NB4 (cell line): Measurements from ENCODE around the gene B4GALT4.

ENCODE experiments used
- DNase-seq: peaks from one replicate; pipeline ENCODE4 v3.0.0; 2010; ENCODE audit warnings: low read depth
- H3K4me3 ChIP-seq: one replicate; pipeline ENCODE4 v1.5.1; 2011; ENCODE audit warnings: mild to moderate bottlenecking, low read depth, low read length, moderate library complexity
- MAX ChIP-seq: IDR thresholded peaks from 2 replicates; pipeline ENCODE4 v1.6.1; 2011; ENCODE audit warnings: low read depth, low read length
- MYC ChIP-seq: IDR thresholded peaks from 2 replicates; pipeline ENCODE4 v1.6.1; 2011; ENCODE audit warnings: low read depth, low read length
- POLR2A ChIP-seq: IDR thresholded peaks from 2 replicates; pipeline ENCODE4 v1.6.1; 2011; ENCODE audit warnings: mild to moderate bottlenecking; ENCODE audit not compliant: insufficient read length; ENCODE audit errors: extremely low read depth
- TF ChIP-seq, protein P1 (sequence below): IDR thresholded peaks from one replicate; pipeline ENCODE4 v1.5.1; 2012; ENCODE audit warnings: low read depth, low read length

The B4GALT4 gene

DNA sequence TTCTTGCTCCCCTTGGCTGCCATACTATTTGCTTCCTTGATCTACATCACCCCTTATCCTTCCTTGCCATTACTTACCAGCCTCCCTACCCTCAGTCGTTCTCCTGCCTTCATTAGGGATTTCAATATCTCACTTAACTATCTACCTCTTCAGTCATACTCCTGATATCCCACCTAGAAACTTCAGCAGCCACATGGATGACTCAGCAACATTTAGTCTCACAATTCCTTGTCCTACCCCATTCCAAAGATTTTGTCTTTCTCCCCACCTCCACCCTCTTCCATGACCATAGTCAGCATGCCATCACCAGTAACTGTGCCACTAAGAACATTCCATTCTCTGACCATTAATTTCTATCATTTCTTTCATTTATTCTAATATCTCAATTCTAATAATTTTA is 48.9 kb downstream of the B4GALT4 start:
- DNase-seq: no peak

DNA sequence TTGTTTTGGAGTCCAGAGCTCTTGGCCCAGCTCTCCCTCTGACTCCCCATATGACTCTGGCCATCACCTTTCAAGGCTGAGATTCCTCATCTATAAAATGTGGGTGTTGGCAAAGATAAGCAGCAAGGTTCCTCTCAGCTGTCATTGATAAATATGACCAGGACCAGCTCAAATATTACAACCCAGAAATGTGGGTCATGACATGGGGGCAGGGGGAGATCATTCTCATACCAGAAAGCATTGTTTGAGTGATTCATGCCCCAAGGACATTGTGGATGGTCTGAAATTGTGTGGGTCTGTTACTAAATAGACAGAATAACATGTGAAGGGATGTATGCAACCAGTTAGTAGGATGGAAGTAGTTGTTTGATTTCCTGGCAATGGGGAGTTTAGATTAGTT is 53.4 kb downstream of the B4GALT4 start:
- TF ChIP-seq POLR2A (no peak), MAX (no peak), MYC (no peak)
- TF ChIP-seq, protein P1, sequence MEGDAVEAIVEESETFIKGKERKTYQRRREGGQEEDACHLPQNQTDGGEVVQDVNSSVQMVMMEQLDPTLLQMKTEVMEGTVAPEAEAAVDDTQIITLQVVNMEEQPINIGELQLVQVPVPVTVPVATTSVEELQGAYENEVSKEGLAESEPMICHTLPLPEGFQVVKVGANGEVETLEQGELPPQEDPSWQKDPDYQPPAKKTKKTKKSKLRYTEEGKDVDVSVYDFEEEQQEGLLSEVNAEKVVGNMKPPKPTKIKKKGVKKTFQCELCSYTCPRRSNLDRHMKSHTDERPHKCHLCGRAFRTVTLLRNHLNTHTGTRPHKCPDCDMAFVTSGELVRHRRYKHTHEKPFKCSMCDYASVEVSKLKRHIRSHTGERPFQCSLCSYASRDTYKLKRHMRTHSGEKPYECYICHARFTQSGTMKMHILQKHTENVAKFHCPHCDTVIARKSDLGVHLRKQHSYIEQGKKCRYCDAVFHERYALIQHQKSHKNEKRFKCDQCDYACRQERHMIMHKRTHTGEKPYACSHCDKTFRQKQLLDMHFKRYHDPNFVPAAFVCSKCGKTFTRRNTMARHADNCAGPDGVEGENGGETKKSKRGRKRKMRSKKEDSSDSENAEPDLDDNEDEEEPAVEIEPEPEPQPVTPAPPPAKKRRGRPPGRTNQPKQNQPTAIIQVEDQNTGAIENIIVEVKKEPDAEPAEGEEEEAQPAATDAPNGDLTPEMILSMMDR: no peak
- no peak overlapping the region for H3K4me3 ChIP-seq
- no peak for DNase-seq

More for the DNA sequence above, 48.9 kb downstream of the B4GALT4 start:
- no peak overlapping the region for H3K4me3 ChIP-seq
- TF ChIP-seq, protein P1: no peak
- no peak for TF ChIP-seq POLR2A
- TF ChIP-seq MAX: no peak
- no peak for TF ChIP-seq MYC

DNA sequence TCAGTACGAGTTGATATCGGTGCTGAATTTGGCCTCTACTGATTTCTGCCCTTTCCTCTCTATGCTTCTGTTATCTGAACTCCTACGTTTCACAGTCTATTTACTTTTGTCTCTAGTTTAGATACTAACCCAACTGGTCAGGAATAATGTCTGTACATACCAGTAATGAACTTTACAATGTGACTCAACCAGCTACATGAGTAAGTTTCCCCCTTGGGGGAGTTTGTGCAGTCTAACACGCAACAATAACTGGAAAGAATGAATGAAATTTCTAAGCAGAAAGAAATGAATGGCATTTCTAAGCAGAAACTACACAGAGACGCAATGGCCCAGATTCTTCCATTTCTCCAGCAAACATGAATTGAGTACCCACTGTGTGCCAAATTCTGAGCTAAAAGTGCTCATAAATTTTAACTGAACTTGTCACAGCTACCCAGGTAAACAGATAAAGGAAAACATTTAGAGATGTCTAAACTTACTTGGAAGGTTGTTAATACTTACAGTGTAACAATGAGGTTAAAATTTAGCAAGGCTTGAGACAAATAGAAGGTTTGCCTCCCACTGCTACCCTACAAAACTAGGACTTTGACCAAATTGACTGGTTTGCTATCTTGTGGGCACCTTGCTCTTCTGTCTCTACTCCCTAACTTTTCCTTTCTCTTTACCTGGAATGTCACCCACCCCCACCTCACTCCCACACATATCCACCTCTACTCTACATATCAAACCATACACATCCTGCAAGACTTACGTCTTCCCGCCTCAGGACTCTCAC is 55.7 kb downstream of the B4GALT4 start:
- TF ChIP-seq POLR2A (no peak), MYC (no peak), MAX (no peak)
- TF ChIP-seq, protein P1: no peak
- DNase-seq: no peak
- H3K4me3 ChIP-seq: no peak overlapping the region

- no peak overlapping the region for H3K4me3 ChIP-seq
- DNase-seq: no peak
- no peak for TF ChIP-seq MAX
- TF ChIP-seq POLR2A: no peak
These were observed 56.6 kb downstream of the B4GALT4 start for GRCh38 chr3:119184111-119184510.

DNA sequence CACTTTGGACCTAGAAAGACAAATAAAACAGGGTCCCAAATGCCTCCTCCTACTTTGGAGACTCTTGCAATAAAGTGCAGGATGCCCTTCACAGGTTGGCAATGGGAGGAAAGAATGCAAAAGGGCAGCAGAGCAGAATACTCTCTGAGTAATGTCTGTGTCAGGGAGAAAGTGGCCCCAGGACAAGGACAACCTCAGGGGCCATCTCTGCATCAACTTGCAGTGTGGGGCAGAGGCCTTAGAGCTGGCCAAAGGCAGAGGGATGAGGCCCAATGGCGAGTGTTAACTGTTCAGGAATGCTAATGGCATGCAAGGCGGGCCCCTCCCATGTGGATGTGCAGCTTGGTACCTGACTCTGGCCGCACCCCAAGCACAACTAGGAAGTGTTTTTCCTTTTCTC is 58.9 kb downstream of the B4GALT4 start:
- no peak overlapping the region for H3K4me3 ChIP-seq
- no peak for DNase-seq
- TF ChIP-seq MAX: no peak
- TF ChIP-seq, protein P1: no peak

- no peak for DNase-seq
- TF ChIP-seq POLR2A (no peak), MAX (no peak), MYC (no peak)
- TF ChIP-seq, protein P1: no peak
- no peak overlapping the region for H3K4me3 ChIP-seq
These were observed 63.4 kb downstream of the B4GALT4 start for GRCh38 chr3:119177321-119177720.
